K562 (cell line): ENCODE measurements around the gene UBALD2.

Experiments used
- BCLAF1 ChIP-seq, 2 experiments: fragments of 450-650 bp in 1 of 2; IDR thresholded peaks; 2 replicates each; pipeline ENCODE4 v1.6.1; 2011 to 2017; ENCODE audit warnings: low read depth in 2 of 2, antibody characterized with exemption in 1 of 2, borderline replicate concordance in 1 of 2, low read length in 1 of 2, mild to moderate bottlenecking in 1 of 2, mixed read lengths in 1 of 2; ENCODE audit not compliant: control insufficient read depth in 1 of 2
- CBFB ChIP-seq: sonication (generic); formaldehyde crosslinking; IDR thresholded peaks from 2 replicates; pipeline ENCODE4 v1.4.0; 2020; ENCODE audit warnings: mild to moderate bottlenecking, missing genetic modification reagents
- CBX2 ChIP-seq: fragments of 200-600 bp; sonication (generic); IDR thresholded peaks from one replicate; pipeline ENCODE4 v1.6.1; 2012; ENCODE audit warnings: mild to moderate bottlenecking, low read length, inconsistent platforms; ENCODE audit not compliant: insufficient read depth, poor library complexity, severe bottlenecking
- FOXA3 ChIP-seq, 2 experiments: fragments of 450-650 bp in 1 of 2; sonication (generic) in 1 of 2; formaldehyde crosslinking; IDR thresholded peaks in 1 of 2; conservative IDR thresholded peaks in 1 of 2; 2 replicates each; pipeline versions ENCODE4 v1.4.0 to v1.8.0; 2020 to 2022; ENCODE audit warnings: mild to moderate bottlenecking in 2 of 2, missing genetic modification reagents in 1 of 2
- HDAC2 ChIP-seq: fragments of 450-650 bp; IDR thresholded peaks from 2 replicates; pipeline ENCODE4 v1.6.1; 2016; ENCODE audit warnings: mild to moderate bottlenecking
- PHF20 ChIP-seq: fragments of 450-650 bp; IDR thresholded peaks from 2 replicates; pipeline ENCODE4 v1.6.1; 2018; ENCODE audit not compliant: partially characterized antibody
- SREBF2 ChIP-seq: sonication (generic); formaldehyde crosslinking; IDR thresholded peaks from 2 replicates; pipeline ENCODE4 v1.4.0; 2020; ENCODE audit warnings: mild to moderate bottlenecking, missing genetic modification reagents
- TCF7L2 ChIP-seq: fragments of 150-350 bp; IDR thresholded peaks from 2 replicates; pipeline ENCODE4 v1.6.1; 2016; ENCODE audit warnings: low read depth, mild to moderate bottlenecking, low read length, moderate library complexity
- USF2 ChIP-seq: sonication (generic); formaldehyde crosslinking; IDR thresholded peaks from 2 replicates; pipeline ENCODE4 v1.5.0; 2020; ENCODE audit warnings: missing genetic modification reagents
- ZBTB49 ChIP-seq: sonication (generic); formaldehyde crosslinking; IDR thresholded peaks from 2 replicates; pipeline ENCODE4 v1.8.0; 2022; ENCODE audit warnings: missing genetic modification reagents, mild to moderate bottlenecking, borderline replicate concordance
- ZNF311 ChIP-seq: fragments of 250-450 bp; sonication (Bioruptor Pico); IDR thresholded peaks from 2 replicates; pipeline ENCODE4 v1.4.0; 2020; ENCODE audit warnings: mild to moderate bottlenecking, moderate library complexity
- TF ChIP-seq, protein P1 (sequence below), 3 experiments: IDR thresholded peaks in 2 of 3; conservative IDR thresholded peaks in 1 of 3; 2 replicates each; pipeline ENCODE4 v1.5.1; 2011 to 2012; ENCODE audit warnings: low read length in 3 of 3, mild to moderate bottlenecking in 3 of 3, control low read depth in 2 of 3, improper control_type of control experiment in 1 of 3, inconsistent platforms in 1 of 3, low read depth in 1 of 3, mixed read lengths in 1 of 3, moderate library complexity in 1 of 3; ENCODE audit not compliant: insufficient read depth in 2 of 3
- TF ChIP-seq, protein P2 (sequence below): fragments of 450-650 bp; IDR thresholded peaks from 2 replicates; pipeline ENCODE4 v1.6.1; 2016
- TF ChIP-seq, protein P3 (sequence below): sonication (generic); formaldehyde crosslinking; IDR thresholded peaks from 2 replicates; pipeline ENCODE4 v1.8.1; 2023; ENCODE audit warnings: mild to moderate bottlenecking, missing genetic modification reagents

GRCh38 chr17:76280650-76281049 is 15.5 kb downstream of the UBALD2 start:
- TF ChIP-seq CBFB (CRISPR knock-in tag) (no peak), ZNF311 (CRISPR knock-in tag) (no peak), PHF20 (no peak), HDAC2 (no peak), FOXA3 (CRISPR knock-in tag; conservative IDR thresholded peaks at IDR 0.05 in 1 of 2, IDR thresholded peaks at IDR 0.05 in 1 of 2) (no peak), ZBTB49 (CRISPR knock-in tag) (no peak), BCLAF1 (IDR thresholded peaks at IDR 0.05; ENCODE audit: borderline replicate concordance in 1 of 2, control insufficient read depth in 1 of 2, low read depth in 2 of 2, low read length in 1 of 2) (no peak), TCF7L2 (no peak), USF2 (CRISPR knock-in tag) (no peak), CBX2 (no peak), SREBF2 (CRISPR knock-in tag) (no peak)
- TF ChIP-seq, protein P1, sequence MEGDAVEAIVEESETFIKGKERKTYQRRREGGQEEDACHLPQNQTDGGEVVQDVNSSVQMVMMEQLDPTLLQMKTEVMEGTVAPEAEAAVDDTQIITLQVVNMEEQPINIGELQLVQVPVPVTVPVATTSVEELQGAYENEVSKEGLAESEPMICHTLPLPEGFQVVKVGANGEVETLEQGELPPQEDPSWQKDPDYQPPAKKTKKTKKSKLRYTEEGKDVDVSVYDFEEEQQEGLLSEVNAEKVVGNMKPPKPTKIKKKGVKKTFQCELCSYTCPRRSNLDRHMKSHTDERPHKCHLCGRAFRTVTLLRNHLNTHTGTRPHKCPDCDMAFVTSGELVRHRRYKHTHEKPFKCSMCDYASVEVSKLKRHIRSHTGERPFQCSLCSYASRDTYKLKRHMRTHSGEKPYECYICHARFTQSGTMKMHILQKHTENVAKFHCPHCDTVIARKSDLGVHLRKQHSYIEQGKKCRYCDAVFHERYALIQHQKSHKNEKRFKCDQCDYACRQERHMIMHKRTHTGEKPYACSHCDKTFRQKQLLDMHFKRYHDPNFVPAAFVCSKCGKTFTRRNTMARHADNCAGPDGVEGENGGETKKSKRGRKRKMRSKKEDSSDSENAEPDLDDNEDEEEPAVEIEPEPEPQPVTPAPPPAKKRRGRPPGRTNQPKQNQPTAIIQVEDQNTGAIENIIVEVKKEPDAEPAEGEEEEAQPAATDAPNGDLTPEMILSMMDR (IDR thresholded peaks at IDR 0.05 in 2 of 3, conservative IDR thresholded peaks at IDR 0.05 in 1 of 3; ENCODE audit: insufficient read depth in 2 of 3, low read depth in 1 of 3, low read length in 3 of 3), result no peak
- TF ChIP-seq, protein P2, sequence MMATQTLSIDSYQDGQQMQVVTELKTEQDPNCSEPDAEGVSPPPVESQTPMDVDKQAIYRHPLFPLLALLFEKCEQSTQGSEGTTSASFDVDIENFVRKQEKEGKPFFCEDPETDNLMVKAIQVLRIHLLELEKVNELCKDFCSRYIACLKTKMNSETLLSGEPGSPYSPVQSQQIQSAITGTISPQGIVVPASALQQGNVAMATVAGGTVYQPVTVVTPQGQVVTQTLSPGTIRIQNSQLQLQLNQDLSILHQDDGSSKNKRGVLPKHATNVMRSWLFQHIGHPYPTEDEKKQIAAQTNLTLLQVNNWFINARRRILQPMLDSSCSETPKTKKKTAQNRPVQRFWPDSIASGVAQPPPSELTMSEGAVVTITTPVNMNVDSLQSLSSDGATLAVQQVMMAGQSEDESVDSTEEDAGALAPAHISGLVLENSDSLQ, result no peak
- TF ChIP-seq, protein P3, sequence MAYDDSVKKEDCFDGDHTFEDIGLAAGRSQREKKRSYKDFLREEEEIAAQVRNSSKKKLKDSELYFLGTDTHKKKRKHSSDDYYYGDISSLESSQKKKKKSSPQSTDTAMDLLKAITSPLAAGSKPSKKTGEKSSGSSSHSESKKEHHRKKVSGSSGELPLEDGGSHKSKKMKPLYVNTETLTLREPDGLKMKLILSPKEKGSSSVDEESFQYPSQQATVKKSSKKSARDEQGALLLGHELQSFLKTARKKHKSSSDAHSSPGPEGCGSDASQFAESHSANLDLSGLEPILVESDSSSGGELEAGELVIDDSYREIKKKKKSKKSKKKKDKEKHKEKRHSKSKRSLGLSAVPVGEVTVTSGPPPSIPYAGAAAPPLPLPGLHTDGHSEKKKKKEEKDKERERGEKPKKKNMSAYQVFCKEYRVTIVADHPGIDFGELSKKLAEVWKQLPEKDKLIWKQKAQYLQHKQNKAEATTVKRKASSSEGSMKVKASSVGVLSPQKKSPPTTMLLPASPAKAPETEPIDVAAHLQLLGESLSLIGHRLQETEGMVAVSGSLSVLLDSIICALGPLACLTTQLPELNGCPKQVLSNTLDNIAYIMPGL, result no peak
